Activated CD4-positive, alpha-beta T cell treated with anti-CD3 and anti-CD28 coated beads for 24 hours (primary cell): ENCODE measurements around the gene F2RL1.
"Not testable (repeated sequence)": the region's sequence is repeated elsewhere in the genome, so short reads cannot be mapped to it uniquely, and the experiment has no call there.

Experiments used
- DNase-seq, 2 donors: peaks; one replicate each; pipeline ENCODE4 v3.0.0-alpha.2; 2020; ENCODE audit warnings: low read depth in 2 of 2

Gene F2RL1, protein sequence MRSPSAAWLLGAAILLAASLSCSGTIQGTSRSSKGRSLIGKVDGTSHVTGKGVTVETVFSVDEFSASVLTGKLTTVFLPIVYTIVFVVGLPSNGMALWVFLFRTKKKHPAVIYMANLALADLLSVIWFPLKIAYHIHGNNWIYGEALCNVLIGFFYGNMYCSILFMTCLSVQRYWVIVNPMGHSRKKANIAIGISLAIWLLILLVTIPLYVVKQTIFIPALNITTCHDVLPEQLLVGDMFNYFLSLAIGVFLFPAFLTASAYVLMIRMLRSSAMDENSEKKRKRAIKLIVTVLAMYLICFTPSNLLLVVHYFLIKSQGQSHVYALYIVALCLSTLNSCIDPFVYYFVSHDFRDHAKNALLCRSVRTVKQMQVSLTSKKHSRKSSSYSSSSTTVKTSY

DNA sequence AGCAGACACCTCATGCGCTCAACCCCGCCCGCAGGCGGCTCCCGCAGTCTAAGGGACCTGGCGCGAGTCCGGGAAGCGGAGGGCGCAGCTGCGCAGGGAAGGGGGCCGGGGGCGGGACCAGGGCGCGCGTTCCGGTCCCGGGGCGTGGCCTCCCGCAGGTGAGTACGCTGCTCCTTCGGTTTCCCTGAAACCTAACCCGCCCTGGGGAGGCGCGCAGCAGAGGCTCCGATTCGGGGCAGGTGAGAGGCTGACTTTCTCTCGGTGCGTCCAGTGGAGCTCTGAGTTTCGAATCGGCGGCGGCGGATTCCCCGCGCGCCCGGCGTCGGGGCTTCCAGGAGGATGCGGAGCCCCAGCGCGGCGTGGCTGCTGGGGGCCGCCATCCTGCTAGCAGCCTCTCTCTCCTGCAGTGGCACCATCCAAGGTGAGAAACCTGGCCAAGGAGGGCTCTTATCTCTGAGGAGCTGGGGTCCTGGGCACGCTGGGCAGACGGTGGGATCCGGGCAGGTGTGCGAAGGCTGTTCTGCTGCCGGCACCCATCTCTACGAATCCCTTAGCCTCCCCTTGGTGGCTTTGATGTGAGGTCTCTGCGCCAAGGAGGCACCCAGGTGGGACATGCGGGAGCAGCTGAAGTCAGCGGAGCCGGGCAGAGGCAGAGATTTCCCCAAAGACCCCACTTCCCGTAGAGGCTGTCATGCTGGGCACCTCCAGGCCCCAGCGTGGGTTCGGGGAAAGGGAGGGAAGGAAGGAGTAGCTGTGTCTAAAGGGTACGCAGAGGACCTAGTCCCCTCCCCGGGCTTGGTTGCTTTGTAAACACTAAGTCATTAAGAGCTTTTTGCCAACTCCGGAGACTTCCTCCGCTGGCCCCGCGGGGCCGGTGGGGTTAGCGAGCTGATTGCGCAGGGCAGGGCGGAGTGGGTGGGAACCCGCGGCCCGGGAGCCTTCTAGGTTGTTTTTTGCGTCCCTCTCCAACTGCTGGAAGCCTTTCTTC lies at the start of gene F2RL1:
Gene F2RL1 (plus strand): TSS at position 187 of the 988 bp plus-strand sequence. CDS start 153 bp downstream, at position 340.
- peak; percentile 16 to 37 for DNase-seq

- not testable (repeated sequence) for DNase-seq
Observed at GRCh38 chr5:76771041-76771440, 47.8 kb upstream of the F2RL1 start.

- no peak for DNase-seq
Observed at GRCh38 chr5:76771705-76772405, 47.0 kb upstream of the F2RL1 start.

- no peak for DNase-seq
Observed at GRCh38 chr5:76775921-76776320, 42.9 kb upstream of the F2RL1 start.

DNA sequence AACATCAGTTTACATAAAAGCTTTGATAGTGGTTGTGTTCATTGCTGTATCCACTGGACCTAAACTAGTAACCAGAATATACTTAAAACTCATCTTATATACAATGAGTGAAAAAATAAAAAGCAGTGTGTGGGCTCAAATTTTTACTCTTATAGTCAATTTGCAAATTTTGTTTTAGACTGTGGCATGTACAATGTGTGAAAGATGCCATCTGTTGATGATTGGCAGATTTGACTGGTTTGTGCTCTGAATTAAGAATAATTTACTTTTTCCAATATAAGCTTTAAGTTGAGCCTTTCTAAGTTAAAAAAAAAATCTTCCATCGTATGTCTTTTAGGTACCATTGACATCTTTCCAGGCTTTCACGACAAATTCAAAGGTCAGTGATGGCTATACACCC lies 42.4 kb upstream of the F2RL1 start:
- no peak for DNase-seq

DNA sequence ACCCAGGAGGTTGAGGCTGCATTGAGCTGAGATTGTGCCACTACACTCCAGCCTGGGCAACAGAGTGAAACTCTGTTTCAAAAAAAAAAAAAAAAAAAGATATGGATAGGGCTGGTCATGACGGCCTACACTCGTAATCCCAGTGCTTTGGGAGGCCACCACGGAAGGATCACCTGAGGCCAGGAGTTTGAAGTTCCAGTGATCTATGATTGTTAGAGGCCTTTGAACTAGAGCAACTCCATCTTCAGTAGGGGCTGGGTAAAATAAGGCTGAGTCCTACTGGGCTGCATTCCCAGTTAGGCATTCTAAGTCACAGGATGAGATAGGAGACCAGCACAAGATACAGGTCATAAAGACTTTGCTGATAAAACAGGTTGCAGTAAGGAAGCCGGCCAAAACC lies 38.2 kb upstream of the F2RL1 start:
- not testable (repeated sequence) for DNase-seq

- DNase-seq, result no peak
Observed at GRCh38 chr5:76781775-76782174, 37.1 kb upstream of the F2RL1 start.

DNA sequence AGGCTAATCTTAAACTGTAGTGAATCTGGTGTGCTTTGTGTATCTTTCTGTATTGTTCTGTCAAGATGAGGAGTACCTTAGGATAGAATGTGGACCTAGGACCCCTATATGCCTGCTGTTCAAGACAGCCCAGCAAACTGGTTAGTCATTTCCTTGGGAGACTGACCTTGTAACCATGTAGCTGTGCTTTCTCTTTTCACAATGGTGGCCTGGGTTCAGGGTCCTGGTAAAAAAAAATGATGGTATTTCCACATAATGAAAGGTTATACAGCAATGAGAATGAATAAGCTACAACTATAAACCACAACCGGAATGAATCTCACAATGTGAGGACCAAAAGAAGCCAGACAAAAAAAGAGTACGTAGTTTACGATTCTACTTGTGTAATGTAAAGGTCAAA lies 36.4 kb upstream of the F2RL1 start:
- no peak for DNase-seq

DNA sequence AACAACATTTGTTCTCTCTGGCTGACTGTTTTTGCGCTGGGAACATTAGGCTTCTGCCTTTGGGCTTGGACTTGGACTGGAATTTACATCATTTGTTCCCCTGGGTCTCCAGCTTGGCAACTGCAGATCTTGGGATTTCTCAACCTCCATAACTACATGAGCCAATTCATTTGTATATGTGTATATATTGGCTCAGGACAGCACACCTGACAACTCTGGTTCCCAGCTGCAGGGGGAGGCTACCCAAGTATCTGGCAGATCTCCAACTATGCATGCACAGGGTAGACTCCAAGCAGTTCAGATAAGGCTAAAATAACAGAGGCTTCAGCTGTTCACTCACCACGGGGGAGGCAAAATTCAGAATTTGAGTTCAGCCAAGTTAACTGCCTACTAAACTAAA lies 31.6 kb upstream of the F2RL1 start:
- no peak for DNase-seq

- DNase-seq, result no peak
Observed at GRCh38 chr5:76788362-76788761, 30.5 kb upstream of the F2RL1 start.

DNA sequence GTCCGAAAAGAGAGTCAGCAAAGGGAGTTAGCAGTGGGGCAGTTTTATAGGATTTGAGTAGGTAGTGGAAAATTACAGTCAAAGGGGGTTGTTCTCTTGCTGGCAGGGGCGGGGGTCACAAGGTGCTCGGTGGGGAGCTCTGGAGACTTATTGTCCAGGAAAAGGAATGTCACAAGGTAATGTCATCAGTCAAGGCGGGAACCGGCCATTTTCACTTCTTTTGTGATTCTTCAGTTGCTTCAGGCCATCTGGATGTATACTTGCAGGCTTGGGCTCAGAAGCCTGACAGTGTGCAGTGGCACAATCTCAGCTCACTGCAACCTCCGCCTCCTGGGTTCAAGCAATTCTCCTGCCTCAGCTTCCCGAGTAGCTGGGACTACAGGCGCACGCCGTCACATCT lies 29.6 kb upstream of the F2RL1 start:
- not testable (repeated sequence) for DNase-seq

DNA sequence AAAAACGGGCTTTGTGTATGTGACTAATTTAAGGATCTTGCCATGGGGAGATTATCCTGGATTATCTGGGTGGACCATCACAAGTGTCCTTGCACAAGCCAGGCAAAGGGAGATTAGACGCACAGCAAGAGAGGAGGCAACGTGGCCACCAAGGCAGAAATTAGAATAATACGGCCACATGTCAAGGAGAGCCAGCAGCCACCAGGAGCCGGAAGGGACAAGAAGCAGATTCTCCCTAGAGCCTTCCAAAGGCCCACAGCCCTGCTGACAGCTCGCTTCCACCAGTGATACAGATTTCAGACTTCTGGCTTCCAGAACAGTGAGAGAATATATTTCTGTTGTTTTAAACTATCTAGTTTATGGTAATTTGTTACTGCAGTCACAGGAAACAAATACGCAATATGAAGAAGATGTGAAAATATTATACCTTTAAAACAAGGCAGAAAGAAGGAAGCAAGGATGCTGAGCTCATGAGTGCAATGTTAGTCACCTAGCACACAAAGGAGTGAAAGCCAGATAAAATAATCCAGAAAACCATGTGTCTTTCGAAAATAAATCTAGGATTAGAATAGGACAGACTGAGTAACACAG lies 28.7 kb upstream of the F2RL1 start:
- no peak for DNase-seq

DNA sequence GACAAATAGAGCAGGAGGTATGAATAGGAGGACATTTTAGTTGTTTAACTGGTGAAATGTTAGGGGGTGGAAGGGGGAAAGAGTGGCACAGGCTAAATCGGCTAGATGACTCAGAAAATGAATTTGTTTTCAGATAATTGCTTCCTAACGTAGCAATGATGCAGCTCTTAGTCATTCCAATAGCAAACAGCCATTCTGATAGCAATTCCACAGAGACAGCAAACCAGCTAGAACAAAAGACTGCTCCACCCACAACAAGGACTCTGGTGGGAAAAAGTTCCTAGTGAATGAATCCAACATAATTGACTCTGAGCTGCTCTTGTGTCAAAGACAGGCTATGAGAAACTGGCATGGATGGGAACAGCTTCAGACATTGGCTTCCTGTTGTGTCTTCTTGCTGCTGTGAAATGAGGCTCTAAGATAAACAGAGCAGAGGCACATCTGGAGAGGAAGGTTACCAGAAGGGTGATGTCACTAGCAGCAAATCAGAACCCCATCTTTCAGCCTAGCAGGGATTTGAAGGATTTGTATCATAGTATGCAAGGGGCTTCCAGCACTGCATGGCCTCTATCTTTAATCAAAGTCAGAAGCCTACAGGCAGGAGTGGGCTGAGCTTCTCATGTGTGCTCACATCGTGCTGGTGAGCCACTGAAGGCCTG lies 28.1 kb upstream of the F2RL1 start:
- DNase-seq, result no peak

DNA sequence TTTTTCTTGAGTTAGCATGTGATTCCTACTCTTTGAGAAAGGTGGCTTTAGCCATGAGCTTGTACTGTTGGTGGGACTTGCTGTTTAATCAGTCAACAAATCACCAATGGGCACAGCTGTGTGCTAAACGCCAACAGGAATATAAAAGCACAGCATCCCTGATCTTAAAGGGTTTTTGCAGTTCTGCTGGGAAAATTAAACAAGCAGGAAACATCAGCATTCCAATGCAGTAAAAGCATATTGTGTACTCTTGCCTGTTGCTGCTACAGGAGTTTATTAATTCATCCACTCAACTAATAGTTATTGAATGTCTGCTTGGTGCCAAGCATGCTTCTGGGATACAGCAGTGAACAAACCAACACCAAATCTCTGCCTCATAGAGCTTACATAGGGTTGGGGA lies 27.4 kb upstream of the F2RL1 start:
- DNase-seq, result no peak

DNA sequence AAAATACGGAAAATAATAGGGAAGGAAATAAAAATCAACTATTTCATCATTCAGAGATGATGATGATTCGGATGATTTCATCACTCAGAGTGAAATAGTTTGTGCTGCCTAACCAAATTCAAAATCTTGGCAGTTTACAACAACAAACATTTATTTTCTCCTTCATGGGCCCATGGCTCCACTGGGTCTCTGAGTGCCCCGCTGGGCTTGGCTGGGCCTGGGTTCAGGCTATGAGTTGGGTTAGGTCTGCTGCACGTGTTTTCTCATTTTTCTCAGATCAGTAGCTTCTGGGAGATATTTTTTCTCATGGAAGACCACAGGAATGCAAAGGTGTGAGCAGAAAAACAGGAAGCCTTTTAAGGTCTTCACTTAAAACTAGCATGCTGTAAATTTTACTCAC lies 24.0 kb upstream of the F2RL1 start:
- DNase-seq, result no peak

GRCh38 chr5:76799588-76799987 lies 19.2 kb upstream of the F2RL1 start:
- DNase-seq, result no peak

- DNase-seq, result no peak
Observed at GRCh38 chr5:76800579-76800978, 18.3 kb upstream of the F2RL1 start.

DNA sequence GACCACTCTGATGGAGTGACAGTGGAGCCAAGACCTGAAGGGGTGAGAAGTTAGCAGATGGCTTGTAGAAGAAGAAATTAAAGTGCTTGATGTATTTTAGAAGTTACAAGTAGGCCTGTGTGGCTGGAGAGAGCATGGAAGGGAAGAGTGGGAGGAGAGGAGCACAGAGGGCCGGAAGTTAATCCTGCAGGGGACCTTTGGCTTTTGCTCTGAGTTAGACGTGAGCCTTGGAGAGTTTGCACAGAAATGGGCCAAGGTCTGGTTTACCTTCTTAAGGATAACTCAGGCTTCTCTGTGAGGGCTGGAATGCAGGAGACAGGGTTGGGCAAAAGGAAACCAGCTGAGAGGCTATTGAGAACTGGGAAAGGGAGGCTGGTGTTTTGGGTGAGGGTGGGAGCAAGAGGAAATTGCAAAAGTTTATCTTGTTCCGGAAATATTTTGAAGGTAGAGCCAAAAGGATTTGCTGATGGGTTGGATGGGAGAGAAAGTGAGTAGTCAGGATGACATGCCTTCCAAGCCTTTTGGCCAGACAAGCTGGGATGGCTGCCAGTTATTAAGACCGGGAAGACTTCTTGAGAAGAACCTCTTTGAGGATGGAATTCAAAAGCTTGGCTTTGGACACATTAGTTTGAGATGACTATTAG lies 17.5 kb upstream of the F2RL1 start:
- DNase-seq, result no peak

DNA sequence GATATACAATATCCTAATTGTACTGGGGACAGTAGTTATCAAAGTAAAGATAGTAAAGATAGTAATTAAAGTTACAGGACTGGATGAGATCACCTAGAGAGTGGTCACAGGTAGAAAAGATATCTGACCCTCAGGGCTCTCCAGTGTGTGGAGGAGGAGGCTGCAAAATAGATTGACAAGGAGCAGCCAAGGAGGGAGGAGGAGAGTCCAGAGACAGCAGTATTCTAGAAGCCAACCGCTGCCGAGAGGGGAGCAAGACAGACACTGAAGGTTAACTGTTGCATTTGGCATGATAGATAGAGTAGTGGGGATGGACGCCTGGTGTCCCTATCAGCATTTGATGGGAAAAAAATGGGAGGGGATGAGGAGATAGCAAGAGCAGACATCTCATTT lies 17.0 kb upstream of the F2RL1 start:
- no peak for DNase-seq

- DNase-seq, result no peak
Observed at GRCh38 chr5:76804266-76804665, 14.6 kb upstream of the F2RL1 start.
